PC-3 (cell line): Measurements from ENCODE around the gene SAMMSON. TPM values are rescaled to one million over a fixed set of nuclear protein-coding genes. Genes with fewer than 3 reads are reported as not detected.

Experiments used
- ATAC-seq: fragments of 200-7000 bp; cut with Tn5 transposase; 2 replicates; pipeline ENCODE4 v1.9.1; 2020; ENCODE audit warnings: mild to moderate bottlenecking, moderate library complexity
- BruUV-seq: library from RNA; stranded (reverse); fragments of 400-500 nt; replicated peaks from 2 replicates; lab custom pipeline; 2021; lab: Mats Ljungman, UMichigan
- CTCF ChIA-PET: fragments of 300-600 bp; sonication (Branson Sonifier 250); formaldehyde crosslinking; loops from one replicate; lab custom pipeline; 2022; ENCODE audit warnings: antibody characterized with exemption; lab: Charles Lee
- POLR2A ChIA-PET: fragments of 300-600 bp; sonication (Branson Sonifier 250); formaldehyde crosslinking; loops from one replicate; lab custom pipeline; 2022; ENCODE audit warnings: antibody characterized with exemption; ENCODE audit not compliant: unreplicated experiment; lab: Charles Lee
- DNase-seq: peaks from one replicate; pipeline ENCODE4 v3.0.0-alpha.2; 2015
- H2AFZ ChIP-seq: fragments of 300-600 bp; sonication (generic); 2 replicates; pipeline ENCODE4 v1.6.0; 2016; ENCODE audit warnings: antibody characterized with exemption, low read length
- H3F3A ChIP-seq: fragments of 300-600 bp; sonication (generic); one replicate; pipeline ENCODE4 v1.6.0; 2017; ENCODE audit warnings: antibody characterized with exemption, low read length, control low read depth, mild to moderate bottlenecking; ENCODE audit not compliant: unreplicated experiment
- H3K27ac ChIP-seq: fragments of 300-600 bp; sonication (generic); 2 replicates; pipeline ENCODE4 v1.5.1; 2016; ENCODE audit warnings: mild to moderate bottlenecking, low read length
- H3K27me3 ChIP-seq: fragments of 300-600 bp; sonication (generic); 2 replicates; pipeline ENCODE4 v1.6.1; 2016; ENCODE audit warnings: low read length, mixed read lengths
- H3K36me3 ChIP-seq: fragments of 300-600 bp; sonication (generic); 2 replicates; pipeline ENCODE4 v1.6.1; 2016; ENCODE audit warnings: low read depth, mixed run types, low read length, mixed read lengths
- H3K4me1 ChIP-seq: fragments of 300-600 bp; sonication (generic); 2 replicates; pipeline ENCODE4 v1.5.1; 2016; ENCODE audit warnings: low read length; ENCODE audit not compliant: insufficient read depth
- H3K4me2 ChIP-seq: fragments of 300-600 bp; sonication (generic); 2 replicates; pipeline ENCODE4 v1.6.0; 2016; ENCODE audit warnings: low read length
- H3K4me3 ChIP-seq: fragments of 300-600 bp; sonication (generic); 2 replicates; pipeline ENCODE4 v1.5.1; 2016; ENCODE audit warnings: mild to moderate bottlenecking, low read length, mixed read lengths
- H3K79me2 ChIP-seq: fragments of 300-600 bp; sonication (generic); 2 replicates; pipeline ENCODE4 v1.6.1; 2017; ENCODE audit warnings: low read length, mixed read lengths
- H3K9ac ChIP-seq: fragments of 300-600 bp; sonication (generic); 2 replicates; pipeline ENCODE4 v1.6.0; 2016; ENCODE audit warnings: mild to moderate bottlenecking, low read length
- H3K9me2 ChIP-seq: fragments of 300-600 bp; sonication (generic); replicated peaks from 2 replicates; pipeline ENCODE4 v1.6.1; 2016; ENCODE audit warnings: mixed run types, low read length, mixed read lengths
- H3K9me3 ChIP-seq: fragments of 300-600 bp; sonication (generic); 2 replicates; pipeline ENCODE4 v1.6.1; 2016; ENCODE audit warnings: low read length, mixed read lengths
- H4K20me1 ChIP-seq: fragments of 300-600 bp; sonication (generic); 2 replicates; pipeline ENCODE4 v1.6.1; 2016; ENCODE audit warnings: low read length, mixed read lengths
- EZH2 ChIP-seq: fragments of 300-600 bp; sonication (generic); IDR thresholded peaks from one replicate; pipeline ENCODE4 v1.6.1; 2017; ENCODE audit warnings: antibody characterized with exemption, mild to moderate bottlenecking, low read length; ENCODE audit not compliant: unreplicated experiment
- EZH2phosphoT487 ChIP-seq: fragments of 300-600 bp; sonication (generic); IDR thresholded peaks from 2 replicates; pipeline ENCODE4 v1.6.1; 2018; ENCODE audit warnings: mild to moderate bottlenecking, antibody characterized with exemption, low read length, borderline replicate concordance
- intact Hi-C: fragments of 100-400 bp; cut with micrococcal nuclease; formaldehyde crosslinking; loops from 2 replicates; pipeline ENCODE4 v1.9.0; 2023
- total RNA-seq: library from RNA; depleted of rRNA; stranded (reverse); fragments of >200 nt; gene quantifications from 2 replicates; pipeline ENCODE4 v1.2.3, GENCODE V29; 2014
- TF ChIP-seq, protein P1 (sequence below): fragments of 300-600 bp; sonication (generic); conservative IDR thresholded peaks from 2 replicates; pipeline ENCODE4 v1.5.1; 2017; ENCODE audit warnings: antibody characterized with exemption, low read depth, mild to moderate bottlenecking, low read length

Gene SAMMSON
- total RNA-seq, 1 experiment from 2014 or later: not detected

DNA sequence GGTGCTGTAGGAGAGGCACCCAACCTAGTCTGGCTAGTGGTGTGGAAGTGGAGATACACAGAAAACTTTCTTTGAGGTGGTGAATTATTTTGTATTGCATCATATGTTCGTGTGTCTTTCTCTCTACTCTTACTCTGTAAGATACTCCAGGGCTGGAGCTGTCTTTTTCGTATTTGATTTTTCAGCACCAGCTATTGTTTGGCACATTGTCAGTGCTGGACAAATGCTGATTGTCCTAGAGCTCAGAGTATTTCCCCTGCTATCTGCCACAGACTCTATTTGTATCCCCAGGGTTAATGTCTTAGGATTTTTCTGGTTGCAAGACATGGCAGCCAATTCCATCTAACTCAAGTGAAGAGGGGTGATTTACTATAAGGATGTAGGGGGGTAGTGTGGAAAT, 110.5 kb downstream of the SAMMSON start:
- intact Hi-C loops: no loop called here
- H3K4me3 ChIP-seq: no peak overlapping the region
- DNase-seq (no peak), ATAC-seq (no peak)
- POLR2A ChIA-PET: no interaction called here
- H3K9me3 ChIP-seq: no peaks in the 10 kb centered on the region
- H3K79me2 ChIP-seq: no peaks in the 10 kb centered on the region
- no peaks in the 10 kb centered on the region for H3K27me3 ChIP-seq
- no peak overlapping the region for H3K4me2 ChIP-seq
- H3K9me2 ChIP-seq: no peaks in the 10 kb centered on the region
- no peaks in the 10 kb centered on the region for H3K36me3 ChIP-seq
- H4K20me1 ChIP-seq: no peaks in the 10 kb centered on the region
- no peak overlapping the region for H2AFZ ChIP-seq
- CTCF ChIA-PET: interaction anchor here (0.6 kb wide), 1 partner anchor 1477 kb away, joined by 3 read pairs; no protein-coding TSS in a partner anchor
- no TSS peak for BruUV-seq
- TF ChIP-seq, protein P1, sequence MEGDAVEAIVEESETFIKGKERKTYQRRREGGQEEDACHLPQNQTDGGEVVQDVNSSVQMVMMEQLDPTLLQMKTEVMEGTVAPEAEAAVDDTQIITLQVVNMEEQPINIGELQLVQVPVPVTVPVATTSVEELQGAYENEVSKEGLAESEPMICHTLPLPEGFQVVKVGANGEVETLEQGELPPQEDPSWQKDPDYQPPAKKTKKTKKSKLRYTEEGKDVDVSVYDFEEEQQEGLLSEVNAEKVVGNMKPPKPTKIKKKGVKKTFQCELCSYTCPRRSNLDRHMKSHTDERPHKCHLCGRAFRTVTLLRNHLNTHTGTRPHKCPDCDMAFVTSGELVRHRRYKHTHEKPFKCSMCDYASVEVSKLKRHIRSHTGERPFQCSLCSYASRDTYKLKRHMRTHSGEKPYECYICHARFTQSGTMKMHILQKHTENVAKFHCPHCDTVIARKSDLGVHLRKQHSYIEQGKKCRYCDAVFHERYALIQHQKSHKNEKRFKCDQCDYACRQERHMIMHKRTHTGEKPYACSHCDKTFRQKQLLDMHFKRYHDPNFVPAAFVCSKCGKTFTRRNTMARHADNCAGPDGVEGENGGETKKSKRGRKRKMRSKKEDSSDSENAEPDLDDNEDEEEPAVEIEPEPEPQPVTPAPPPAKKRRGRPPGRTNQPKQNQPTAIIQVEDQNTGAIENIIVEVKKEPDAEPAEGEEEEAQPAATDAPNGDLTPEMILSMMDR: no peak
- TF ChIP-seq EZH2 (no peak), EZH2phosphoT487 (no peak)
- H3K4me1 ChIP-seq: no peaks in the 10 kb centered on the region
- H3K9ac ChIP-seq: no peak overlapping the region
- no peaks in the 10 kb centered on the region for H3F3A ChIP-seq
- no peak overlapping the region for H3K27ac ChIP-seq

- no peaks in the 10 kb centered on the region for H3K79me2 ChIP-seq
- H3K9me3 ChIP-seq: no peaks in the 10 kb centered on the region
- DNase-seq (no peak), ATAC-seq (peak; percentile 66)
- H4K20me1 ChIP-seq: no peaks in the 10 kb centered on the region
- 0 out of 2 replicates have a peak, but pooled peaks cover 4% of the 10 kb centered on the region for H3K27me3 ChIP-seq
- H3K27ac ChIP-seq: no peak overlapping the region
- H3K4me1 ChIP-seq: no peaks in the 10 kb centered on the region
- H3K9me2 ChIP-seq: no peaks in the 10 kb centered on the region
- TF ChIP-seq, protein P1: no peak
- TF ChIP-seq EZH2phosphoT487 (no peak), EZH2 (no peak)
- CTCF ChIA-PET: interaction anchor here (0.6 kb wide), 1 partner anchor 195 kb away, joined by 3 read pairs; no protein-coding TSS in a partner anchor
- intact Hi-C loops: no loop called here
- H3F3A ChIP-seq: no peaks in the 10 kb centered on the region
- POLR2A ChIA-PET: no interaction called here
- H3K4me2 ChIP-seq: no peak overlapping the region
- BruUV-seq: no TSS peak
- H3K9ac ChIP-seq: no peak overlapping the region
- no peak overlapping the region for H2AFZ ChIP-seq
- H3K4me3 ChIP-seq: no peak overlapping the region
- no peaks in the 10 kb centered on the region for H3K36me3 ChIP-seq
Observed at GRCh38 chr3:70111411-70111810, 111.9 kb downstream of the SAMMSON start.

DNA sequence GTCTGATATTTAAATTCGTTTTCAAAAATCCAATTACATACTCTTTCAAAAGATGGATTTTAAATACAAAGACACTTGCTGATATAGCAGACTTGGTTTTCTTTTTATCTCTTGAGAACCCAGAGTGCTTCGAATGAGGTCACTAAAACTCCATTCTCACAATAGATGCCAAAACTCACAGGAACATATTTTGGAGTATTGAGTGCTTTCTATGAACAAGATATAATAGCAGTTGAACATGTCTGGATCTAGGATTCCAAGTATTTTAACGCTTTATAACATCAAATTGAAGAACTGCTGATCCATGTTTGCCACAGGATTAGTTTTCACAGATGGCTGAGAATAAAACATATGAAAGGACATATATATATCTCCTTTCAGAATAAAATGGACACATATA, 113.2 kb downstream of the SAMMSON start:
- Histone ChIP-seq H3K27me3 (0 out of 2 replicates have a peak, but pooled peaks cover 4% of the 10 kb centered on the region), H3K4me3 (no peak overlapping the region), H4K20me1 (no peaks in the 10 kb centered on the region), H3K4me1 (no peaks in the 10 kb centered on the region), H3K79me2 (no peaks in the 10 kb centered on the region), H2AFZ (no peak overlapping the region), H3K9ac (no peak overlapping the region), H3K27ac (no peak overlapping the region), H3F3A (no peaks in the 10 kb centered on the region), H3K9me2 (no peaks in the 10 kb centered on the region), H3K4me2 (no peak overlapping the region), H3K36me3 (no peaks in the 10 kb centered on the region), H3K9me3 (no peaks in the 10 kb centered on the region)
- no peak for ATAC-seq
- TF ChIP-seq EZH2phosphoT487 (no peak), EZH2 (no peak)
- TF ChIP-seq, protein P1: no peak
- POLR2A ChIA-PET: no interaction called here
- intact Hi-C loops: no loop called here
- CTCF ChIA-PET: no interaction called here
- BruUV-seq: no TSS peak
- no peak for DNase-seq
